ENCODE measurements around the gene OSM. TPM values are rescaled to one million over a fixed set of nuclear protein-coding genes. Genes with fewer than 3 reads are reported as not detected.

OSM gene
- total and polyA plus RNA-seq, 8 donors = 0.17 to 6.3 (median 0.58) TPM

- Histone ChIP-seq H3K4me1 (peaks cover 9 to 74% of the 10 kb centered on the region in 2 donors), H3K27me3 (peaks cover 0 to 34% of the 10 kb centered on the region in 2 donors), H3K36me3 (no peaks in the 10 kb centered on the region), H3K4me3 (no peak overlapping the region), H3K27ac (no peak overlapping the region), H3K9me3 (no peaks in the 10 kb centered on the region)
- TF ChIP-seq CTCF (IDR thresholded peaks at IDR 0.05) = no peak
- intact Hi-C loops (cut with DNase I) = no loop called here
- DNase-seq = no peak
- peak; percentile 48 for ATAC-seq
Measured at GRCh38 chr22:30250661-30251267, 15.9 kb downstream of the OSM start.

GRCh38 chr22:30250039-30250565 is 16.5 kb downstream of the OSM start:
- ATAC-seq = no peak
- Histone ChIP-seq H3K27me3 (peaks cover 0 to 41% of the 10 kb centered on the region in 2 donors), H3K4me3 (no peak overlapping the region), H3K9me3 (no peaks in the 10 kb centered on the region), H3K27ac (no peak overlapping the region), H3K4me1 (peaks cover 11 to 75% of the 10 kb centered on the region in 2 donors), H3K36me3 (no peaks in the 10 kb centered on the region)
- DNase-seq = no peak
- intact Hi-C loops (cut with DNase I) = no loop called here
- TF ChIP-seq CTCF (IDR thresholded peaks at IDR 0.05) = no peak

- no peak overlapping the region for H3K4me3 ChIP-seq
- peaks cover 11 to 75% of the 10 kb centered on the region in 2 donors for H3K4me1 ChIP-seq
- DNase-seq (peak in 2 of 4 donors; percentile 65 to 78), ATAC-seq (no peak)
- H3K27me3 ChIP-seq = peaks cover 0 to 48% of the 10 kb centered on the region in 2 donors
- no peak overlapping the region for H3K27ac ChIP-seq
- no peaks in the 10 kb centered on the region for H3K9me3 ChIP-seq
- TF ChIP-seq CTCF (IDR thresholded peaks at IDR 0.05) = no peak
- intact Hi-C loops (cut with DNase I) = no loop called here
- no peaks in the 10 kb centered on the region for H3K36me3 ChIP-seq
Measured at GRCh38 chr22:30249049-30250038, 17.3 kb downstream of the OSM start.

- Histone ChIP-seq H3K36me3 (no peaks in the 10 kb centered on the region), H3K4me3 (no peak overlapping the region), H3K9me3 (no peaks in the 10 kb centered on the region), H3K4me1 (peaks cover 10 to 67% of the 10 kb centered on the region in 2 donors), H3K27me3 (peaks cover 0 to 54% of the 10 kb centered on the region in 2 donors), H3K27ac (no peak overlapping the region)
- ATAC-seq (no peak), DNase-seq (peak in 1 of 4 donors; percentile 36)
- intact Hi-C loops (cut with DNase I) = no loop called here
- TF ChIP-seq CTCF (IDR thresholded peaks at IDR 0.05) = no peak
Measured at GRCh38 chr22:30248484-30248883, 18.2 kb downstream of the OSM start.

GRCh38 chr22:30247974-30248373 is 18.7 kb downstream of the OSM start:
- ATAC-seq = no peak
- intact Hi-C loops (cut with DNase I) = no loop called here
- peak in 1 of 4 donors; percentile 54 for DNase-seq
- Histone ChIP-seq H3K27me3 (peaks cover 0 to 54% of the 10 kb centered on the region in 2 donors), H3K4me3 (no peak overlapping the region), H3K4me1 (peaks cover 8 to 62% of the 10 kb centered on the region in 2 donors), H3K36me3 (no peaks in the 10 kb centered on the region), H3K27ac (no peak overlapping the region), H3K9me3 (no peaks in the 10 kb centered on the region)
- no peak for TF ChIP-seq CTCF (IDR thresholded peaks at IDR 0.05)

All from left lung (tissue), 10 donors.